ENCODE data around the gene FAAP20. TPM values are rescaled to one million over a fixed set of nuclear protein-coding genes. Genes with fewer than 3 reads are reported as not detected.
A peak's percentile ranks its signal among the peaks of the same experiment; 100 is the strongest.

The FAAP20 gene
- polyA plus RNA-seq, 1 donor from 2014 or later: 45.3 TPM

DNA sequence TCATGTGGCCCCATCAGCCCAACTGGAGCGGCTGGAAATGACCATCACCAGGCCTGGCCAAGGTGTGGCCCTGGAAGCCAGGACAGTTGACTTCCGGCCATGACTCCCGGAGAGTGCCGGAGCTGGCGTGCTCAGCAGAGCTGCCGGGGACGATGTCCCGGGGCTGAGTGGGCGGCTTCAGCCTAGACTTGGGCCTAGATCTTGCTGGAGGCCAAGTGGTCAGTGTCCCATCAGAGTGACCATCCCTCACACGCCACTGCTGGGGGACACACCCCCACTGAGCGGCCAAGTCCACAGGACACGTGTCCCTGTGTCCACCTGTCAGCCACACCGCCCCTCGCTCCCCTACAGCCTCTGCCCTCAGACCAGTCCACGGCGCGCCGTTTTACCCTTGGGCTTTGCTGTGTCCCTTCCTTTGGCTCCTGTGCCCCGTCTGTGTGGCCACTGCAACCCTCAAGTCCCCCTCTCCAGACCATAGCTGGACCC lies 4.0 kb downstream of the FAAP20 start:
- TF ChIP-seq MXI1 (conservative IDR thresholded peaks at IDR 0.05; ENCODE audit: poor library complexity, severe bottlenecking) (no peak), EZH2 (IDR thresholded peaks at IDR 0.05; ENCODE audit: borderline replicate concordance, insufficient read depth, low read length, poor library complexity, severe bottlenecking) (no peak), TAF1 (IDR thresholded peaks at IDR 0.05; ENCODE audit: low read depth) (no peak), RAD21 (conservative IDR thresholded peaks at IDR 0.05) (no peak), EP300 (conservative IDR thresholded peaks at IDR 0.05; ENCODE audit: poor library complexity, severe bottlenecking) (no peak), SMC3 (conservative IDR thresholded peaks at IDR 0.05; ENCODE audit: poor library complexity) (no peak), POLR2AphosphoS5 (IDR thresholded peaks at IDR 0.05) (no peak), CTCF (IDR thresholded peaks at IDR 0.05; ENCODE audit: poor library complexity, severe bottlenecking) (no peak)
- TF ChIP-seq, protein P1, sequence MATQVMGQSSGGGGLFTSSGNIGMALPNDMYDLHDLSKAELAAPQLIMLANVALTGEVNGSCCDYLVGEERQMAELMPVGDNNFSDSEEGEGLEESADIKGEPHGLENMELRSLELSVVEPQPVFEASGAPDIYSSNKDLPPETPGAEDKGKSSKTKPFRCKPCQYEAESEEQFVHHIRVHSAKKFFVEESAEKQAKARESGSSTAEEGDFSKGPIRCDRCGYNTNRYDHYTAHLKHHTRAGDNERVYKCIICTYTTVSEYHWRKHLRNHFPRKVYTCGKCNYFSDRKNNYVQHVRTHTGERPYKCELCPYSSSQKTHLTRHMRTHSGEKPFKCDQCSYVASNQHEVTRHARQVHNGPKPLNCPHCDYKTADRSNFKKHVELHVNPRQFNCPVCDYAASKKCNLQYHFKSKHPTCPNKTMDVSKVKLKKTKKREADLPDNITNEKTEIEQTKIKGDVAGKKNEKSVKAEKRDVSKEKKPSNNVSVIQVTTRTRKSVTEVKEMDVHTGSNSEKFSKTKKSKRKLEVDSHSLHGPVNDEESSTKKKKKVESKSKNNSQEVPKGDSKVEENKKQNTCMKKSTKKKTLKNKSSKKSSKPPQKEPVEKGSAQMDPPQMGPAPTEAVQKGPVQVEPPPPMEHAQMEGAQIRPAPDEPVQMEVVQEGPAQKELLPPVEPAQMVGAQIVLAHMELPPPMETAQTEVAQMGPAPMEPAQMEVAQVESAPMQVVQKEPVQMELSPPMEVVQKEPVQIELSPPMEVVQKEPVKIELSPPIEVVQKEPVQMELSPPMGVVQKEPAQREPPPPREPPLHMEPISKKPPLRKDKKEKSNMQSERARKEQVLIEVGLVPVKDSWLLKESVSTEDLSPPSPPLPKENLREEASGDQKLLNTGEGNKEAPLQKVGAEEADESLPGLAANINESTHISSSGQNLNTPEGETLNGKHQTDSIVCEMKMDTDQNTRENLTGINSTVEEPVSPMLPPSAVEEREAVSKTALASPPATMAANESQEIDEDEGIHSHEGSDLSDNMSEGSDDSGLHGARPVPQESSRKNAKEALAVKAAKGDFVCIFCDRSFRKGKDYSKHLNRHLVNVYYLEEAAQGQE (IDR thresholded peaks at IDR 0.05; ENCODE audit: borderline replicate concordance): no peak
- no peaks in the 10 kb centered on the region for H3K9me3 ChIP-seq (ENCODE audit: low read length)
- no peak overlapping the region for H3K4me2 ChIP-seq (ENCODE audit: low read length)
- peak overlapping the region; percentile 65 for H3K9ac ChIP-seq (ENCODE audit: low read length)
- peaks cover 3% of the 10 kb centered on the region for H3K79me2 ChIP-seq (replicated peaks; ENCODE audit: insufficient read depth, low read length)
- peak overlapping the region; percentile 84 for H3K27ac ChIP-seq (ENCODE audit: low read length)
- H3K9me2 ChIP-seq (ENCODE audit: insufficient read depth, low read length): no peaks in the 10 kb centered on the region
- H3F3A ChIP-seq (ENCODE audit: insufficient read depth, low read length, poor library complexity, severe bottlenecking): no peaks in the 10 kb centered on the region
- peak overlapping the region; percentile 65 for H3K4me3 ChIP-seq (ENCODE audit: low read length)
- H3K36me3 ChIP-seq (ENCODE audit: insufficient read depth, low read length): no peaks in the 10 kb centered on the region
- no peaks in the 10 kb centered on the region for H4K20me1 ChIP-seq (ENCODE audit: insufficient read depth)
- no peaks in the 10 kb centered on the region for H3K27me3 ChIP-seq (ENCODE audit: insufficient read depth, low read depth, low read length)
- no peak overlapping the region for H2AFZ ChIP-seq (ENCODE audit: low read depth, low read length)

DNA sequence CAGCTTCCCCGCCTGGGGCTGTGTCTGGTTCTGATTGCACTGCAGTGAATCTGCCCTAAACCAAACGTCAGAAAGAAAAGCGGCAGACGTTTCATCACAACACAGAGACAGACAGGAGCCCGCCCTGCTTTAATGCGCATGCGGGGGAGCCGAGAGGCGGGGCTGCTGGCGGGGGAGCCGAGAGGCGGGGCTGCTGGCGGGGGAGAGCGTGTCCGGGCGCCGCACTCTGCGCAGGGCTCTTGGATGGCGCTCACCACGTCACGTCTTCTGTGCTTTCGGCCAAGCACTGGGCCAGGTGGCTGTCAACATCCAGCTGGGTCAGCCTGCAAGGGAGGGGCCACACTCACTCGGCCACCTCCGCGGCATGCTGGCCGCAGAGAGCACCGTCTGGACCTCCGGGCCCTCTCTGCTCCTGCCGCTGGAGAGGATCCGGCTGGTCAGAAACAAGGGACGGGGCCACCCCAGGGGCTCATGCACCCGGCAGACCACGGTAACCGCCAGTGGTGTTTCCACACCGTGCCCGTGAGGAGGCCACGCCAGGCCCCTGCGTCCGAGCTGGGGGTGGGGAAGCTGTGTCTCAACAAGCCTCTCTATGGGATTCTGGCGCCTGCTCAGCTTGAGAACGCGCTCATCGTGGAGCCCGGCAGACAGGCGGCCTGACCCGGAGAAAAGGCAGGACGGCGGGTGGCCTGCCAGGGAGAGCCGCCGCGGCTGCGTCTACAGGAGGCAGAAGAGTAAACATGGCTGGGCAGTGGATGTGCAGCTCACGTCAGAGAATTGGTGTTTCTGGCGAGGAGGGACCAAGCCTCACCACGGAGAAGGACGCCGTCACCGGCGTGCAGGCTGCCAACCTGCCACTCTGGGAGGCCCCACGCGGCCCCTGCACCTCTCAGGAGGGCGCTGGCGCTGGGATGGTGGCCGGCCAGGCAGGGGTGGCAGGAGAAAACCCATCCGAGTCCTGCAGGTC lies 4.8 kb downstream of the FAAP20 start:
- H3K4me2 ChIP-seq (ENCODE audit: low read length): peak overlapping the region; percentile 52
- H3K9ac ChIP-seq (ENCODE audit: low read length): peak overlapping the region; percentile 65
- H3K9me2 ChIP-seq (ENCODE audit: insufficient read depth, low read length): no peaks in the 10 kb centered on the region
- H3K27ac ChIP-seq (ENCODE audit: low read length): peak overlapping the region; percentile 84
- peaks cover 3% of the 10 kb centered on the region for H3K79me2 ChIP-seq (replicated peaks; ENCODE audit: insufficient read depth, low read length)
- H3K36me3 ChIP-seq (ENCODE audit: insufficient read depth, low read length): no peaks in the 10 kb centered on the region
- H3F3A ChIP-seq (ENCODE audit: insufficient read depth, low read length, poor library complexity, severe bottlenecking): no peaks in the 10 kb centered on the region
- H2AFZ ChIP-seq (ENCODE audit: low read depth, low read length): peak overlapping the region; percentile 21
- no peaks in the 10 kb centered on the region for H4K20me1 ChIP-seq (ENCODE audit: insufficient read depth)
- H3K9me3 ChIP-seq (ENCODE audit: low read length): no peaks in the 10 kb centered on the region
- peak; percentile 40 for TF ChIP-seq POLR2AphosphoS5 (IDR thresholded peaks at IDR 0.05)
- TF ChIP-seq, protein P1 (IDR thresholded peaks at IDR 0.05; ENCODE audit: borderline replicate concordance): no peak
- no peak for TF ChIP-seq SMC3 (conservative IDR thresholded peaks at IDR 0.05; ENCODE audit: poor library complexity)
- peak; percentile 28 for TF ChIP-seq EP300 (conservative IDR thresholded peaks at IDR 0.05; ENCODE audit: poor library complexity, severe bottlenecking)
- no peaks in the 10 kb centered on the region for H3K27me3 ChIP-seq (ENCODE audit: insufficient read depth, low read depth, low read length)
- peak overlapping the region; percentile 65 for H3K4me3 ChIP-seq (ENCODE audit: low read length)
